Epidermal melanocyte (primary cell): Measurements from ENCODE around the gene BZW1.
"Not testable (repeated sequence)": the region's sequence is repeated elsewhere in the genome, so short reads cannot be mapped to it uniquely, and the experiment has no call there.

Experiments
- DNase-seq: peaks from one replicate; pipeline ENCODE4 v3.0.0; 2011; ENCODE audit warnings: low spot score; ENCODE audit not compliant: insufficient read length

The BZW1 gene

GRCh38 chr2:200790185-200790584, 21.5 kb upstream of the BZW1 start:
- DNase-seq, result no peak

GRCh38 chr2:200791905-200792304, 19.8 kb upstream of the BZW1 start:
- no peak for DNase-seq

GRCh38 chr2:200794143-200794542, 17.6 kb upstream of the BZW1 start:
- no peak for DNase-seq

GRCh38 chr2:200795028-200795440, 16.7 kb upstream of the BZW1 start:
- DNase-seq, result no peak

- DNase-seq, result no peak
Measured at GRCh38 chr2:200796561-200796960, 15.1 kb upstream of the BZW1 start.

GRCh38 chr2:200797242-200797770, 14.4 kb upstream of the BZW1 start:
- no peak for DNase-seq

GRCh38 chr2:200798514-200798913, 13.2 kb upstream of the BZW1 start:
- DNase-seq, result no peak

GRCh38 chr2:200800458-200800857, 11.3 kb upstream of the BZW1 start:
- no peak for DNase-seq

- DNase-seq, result not testable (repeated sequence)
Measured at GRCh38 chr2:200801431-200801830, 10.3 kb upstream of the BZW1 start.

GRCh38 chr2:200809506-200810251, 2.0 kb upstream of the BZW1 start:
- DNase-seq, result no peak

GRCh38 chr2:200810252-200810997, 1.3 kb upstream of the BZW1 start:
- no peak for DNase-seq

- no peak for DNase-seq
Measured at GRCh38 chr2:200810998-200811332, 745 bp upstream of the BZW1 start.

- peak; percentile 61 for DNase-seq
Measured at GRCh38 chr2:200812122-200813022, 662 bp downstream of the BZW1 start.

- no peak for DNase-seq
Measured at GRCh38 chr2:200814276-200814815, 2.6 kb downstream of the BZW1 start.

- DNase-seq, result no peak
Measured at GRCh38 chr2:200814917-200815316, 3.2 kb downstream of the BZW1 start.

- not testable (repeated sequence) for DNase-seq
Measured at GRCh38 chr2:200818732-200819131, 7.0 kb downstream of the BZW1 start.

GRCh38 chr2:200820573-200821234, 9.0 kb downstream of the BZW1 start:
- DNase-seq, result no peak

- DNase-seq, result no peak
Measured at GRCh38 chr2:200821686-200822245, 10.1 kb downstream of the BZW1 start.

- no peak for DNase-seq
Measured at GRCh38 chr2:200828104-200828503, 16.4 kb downstream of the BZW1 start.

GRCh38 chr2:200828572-200829257, 17.0 kb downstream of the BZW1 start:
- DNase-seq, result no peak
